NCI-H146 (cell line): ENCODE measurements around the gene SCCPDH.

Source experiments
- DNase-seq: peaks from one replicate; lab custom pipeline; 2025; lab: John Stamatoyannopoulos, UW

The SCCPDH gene

DNA sequence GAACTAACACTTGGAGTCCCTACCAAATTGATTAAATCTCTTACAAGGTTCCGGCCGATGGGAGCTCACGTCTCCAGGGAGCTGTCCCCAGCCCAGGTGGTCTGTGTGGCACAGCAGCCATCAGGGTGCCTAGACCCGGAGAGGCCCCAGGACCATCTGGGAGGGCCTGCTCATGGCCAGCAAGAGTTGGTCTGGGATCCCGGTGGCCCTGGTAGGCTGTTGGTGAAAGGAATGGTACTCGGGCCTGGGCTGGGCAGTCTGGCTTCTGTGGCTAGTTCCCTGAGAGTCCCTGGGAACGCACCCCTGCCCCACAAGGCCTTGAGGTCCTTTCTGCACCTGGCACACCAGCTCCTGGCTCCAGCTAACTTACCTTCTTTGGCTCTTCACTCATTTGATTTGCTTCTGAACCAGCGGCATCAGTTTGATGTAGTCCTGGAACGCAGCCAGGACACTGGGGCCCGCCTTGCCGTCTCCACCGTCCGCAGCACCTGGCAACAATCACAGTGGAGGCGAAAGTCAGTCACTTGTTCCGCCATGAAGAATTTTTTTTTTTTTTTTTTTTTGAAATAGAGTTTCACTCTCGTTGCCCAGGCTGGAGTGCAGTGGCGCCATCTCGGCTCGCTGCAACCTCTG, 62.5 kb downstream of the SCCPDH start:
- peak; percentile 48 for DNase-seq

- DNase-seq = no peak
Measured at GRCh38 chr1:246787781-246788513, 63.7 kb downstream of the SCCPDH start.

GRCh38 chr1:246788895-246789338, 64.7 kb downstream of the SCCPDH start:
- DNase-seq = no peak

DNA sequence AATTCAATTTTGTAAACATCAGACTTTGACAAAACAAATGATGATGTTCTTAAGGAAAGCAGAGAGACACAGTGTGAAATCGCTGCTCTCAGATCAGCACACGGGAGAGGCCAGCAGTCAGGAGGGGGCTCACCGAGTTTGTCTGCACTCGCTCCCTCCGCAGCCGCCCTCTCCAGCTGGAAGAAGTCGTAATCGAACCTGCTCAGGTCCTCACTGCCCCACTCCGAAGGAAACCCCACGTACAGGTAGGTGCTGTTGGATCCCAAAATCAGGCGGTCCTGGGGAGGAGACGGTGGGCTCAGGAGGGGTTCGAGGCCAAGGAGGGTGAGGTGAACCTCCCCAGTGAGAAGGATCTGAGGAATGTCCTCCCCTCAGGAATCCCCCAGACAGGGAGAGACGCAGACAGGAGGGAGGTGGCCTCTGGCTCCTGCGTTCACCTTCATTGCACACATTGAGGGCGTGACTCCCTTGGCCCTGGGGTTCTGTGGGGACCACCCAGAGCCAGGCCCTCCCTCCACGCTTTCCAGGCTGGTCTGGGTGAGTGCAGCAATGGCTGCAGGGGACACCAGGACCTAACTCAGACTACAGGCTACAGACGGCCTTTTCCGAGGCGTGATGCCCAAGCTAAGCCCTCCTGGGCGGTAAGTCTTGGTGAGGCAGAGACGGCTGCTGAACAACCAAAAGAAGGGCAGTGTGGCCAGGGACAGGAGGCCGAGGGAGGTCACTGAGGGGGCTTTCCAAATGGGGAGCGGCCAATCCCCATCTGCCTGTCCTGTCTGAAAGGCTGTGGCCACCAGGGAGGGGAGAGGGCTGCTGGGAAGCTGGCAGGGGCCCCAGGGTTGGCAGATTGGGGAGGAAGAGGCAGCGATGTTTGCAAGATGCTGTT, 65.5 kb downstream of the SCCPDH start:
- no peak for DNase-seq

DNA sequence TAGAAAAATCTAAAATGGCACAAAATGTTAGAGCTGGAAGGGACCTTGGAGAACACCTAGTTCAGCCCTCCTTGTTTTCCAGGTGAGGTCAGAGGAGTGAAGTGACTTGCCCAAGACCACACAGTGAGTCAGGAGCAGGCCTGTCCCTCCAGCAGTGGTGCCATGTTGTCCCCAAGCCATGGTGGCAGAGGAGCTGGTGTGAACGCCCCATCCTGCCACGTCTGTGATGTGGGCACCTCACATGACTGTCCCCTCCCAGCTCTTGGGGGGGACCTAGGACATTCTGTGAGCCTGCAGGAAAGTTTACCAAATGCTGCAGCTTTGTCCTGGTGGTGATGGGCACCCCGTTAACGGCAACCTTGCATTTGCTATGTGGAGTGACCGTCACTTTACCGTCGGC, 66.2 kb downstream of the SCCPDH start:
- no peak for DNase-seq

DNA sequence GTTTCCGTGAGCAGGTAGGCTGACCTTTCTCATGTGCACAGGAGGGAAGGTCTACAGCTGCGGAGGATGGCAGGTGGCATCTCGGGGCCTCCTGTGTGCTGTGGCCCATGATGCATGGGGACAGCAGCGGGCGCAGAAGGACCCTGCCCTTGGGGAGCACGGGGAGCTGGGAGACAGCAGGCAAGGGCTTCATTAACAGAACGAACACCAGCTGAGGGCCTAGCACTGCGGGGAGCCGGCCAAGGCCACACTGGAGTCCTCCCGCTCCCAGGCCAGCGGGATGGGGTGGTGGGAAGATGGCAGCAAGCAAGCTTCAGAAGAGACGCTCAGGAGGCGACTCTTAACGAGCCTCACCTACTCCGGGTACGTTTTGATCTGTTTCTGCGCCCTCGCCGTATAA, 66.6 kb downstream of the SCCPDH start:
- DNase-seq = no peak

DNA sequence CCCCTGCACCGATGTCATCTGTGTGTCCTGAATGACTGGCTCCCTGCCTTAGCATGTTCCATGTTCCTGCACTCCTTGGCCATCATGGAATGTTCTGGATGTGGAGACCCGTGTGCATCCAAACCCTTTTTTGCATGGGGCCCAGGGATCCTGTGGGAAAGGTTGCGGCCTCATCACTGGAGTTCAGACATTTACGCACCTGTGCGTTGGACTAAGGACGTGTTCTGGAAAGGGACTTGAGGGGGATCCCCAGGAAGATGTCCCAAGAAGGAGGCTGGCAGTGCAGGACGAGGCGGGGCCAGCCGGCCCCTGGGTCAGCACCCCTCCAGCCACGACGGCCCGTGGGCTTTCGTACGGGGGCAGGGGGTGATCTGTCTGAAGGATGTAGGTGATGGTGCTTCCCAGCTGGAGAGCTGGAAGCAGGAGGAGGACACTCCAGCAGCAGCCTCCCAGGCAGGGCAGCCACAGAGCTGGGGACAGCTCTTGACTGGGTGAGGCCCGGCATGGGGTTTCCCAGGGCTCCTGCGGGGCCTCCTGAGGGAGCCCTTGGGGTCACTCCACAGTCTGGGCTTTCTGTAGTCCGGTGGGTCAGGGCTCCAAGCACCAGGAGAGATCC, 67.2 kb downstream of the SCCPDH start:
- DNase-seq = no peak

- no peak for DNase-seq
Measured at GRCh38 chr1:246792603-246793002, 68.4 kb downstream of the SCCPDH start.

DNA sequence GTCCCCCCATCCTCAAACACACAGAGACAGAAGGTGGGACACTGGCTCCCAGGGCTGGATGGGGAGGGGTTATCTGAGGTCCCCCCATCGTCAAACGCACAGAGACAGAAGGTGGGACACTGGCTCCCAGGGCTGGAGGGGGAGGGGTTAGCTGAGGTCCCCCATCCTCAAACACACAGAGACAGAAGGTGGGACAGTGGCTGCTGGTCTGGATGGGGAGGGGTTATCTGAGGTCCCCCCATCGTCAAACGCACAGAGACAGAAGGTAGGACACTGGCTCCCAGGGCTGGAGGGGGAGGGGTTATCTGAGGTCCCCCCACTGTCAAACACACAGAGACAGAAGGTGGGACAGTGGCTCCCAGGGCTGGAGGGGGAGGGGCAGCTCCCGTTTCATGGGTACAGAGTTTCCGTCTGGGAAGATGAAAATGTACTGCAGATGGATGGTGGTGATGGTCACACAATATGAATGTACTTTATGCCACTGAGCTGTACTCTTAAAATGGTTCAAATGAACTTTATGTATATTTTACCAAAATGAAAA, 69.2 kb downstream of the SCCPDH start:
- no peak for DNase-seq

DNA sequence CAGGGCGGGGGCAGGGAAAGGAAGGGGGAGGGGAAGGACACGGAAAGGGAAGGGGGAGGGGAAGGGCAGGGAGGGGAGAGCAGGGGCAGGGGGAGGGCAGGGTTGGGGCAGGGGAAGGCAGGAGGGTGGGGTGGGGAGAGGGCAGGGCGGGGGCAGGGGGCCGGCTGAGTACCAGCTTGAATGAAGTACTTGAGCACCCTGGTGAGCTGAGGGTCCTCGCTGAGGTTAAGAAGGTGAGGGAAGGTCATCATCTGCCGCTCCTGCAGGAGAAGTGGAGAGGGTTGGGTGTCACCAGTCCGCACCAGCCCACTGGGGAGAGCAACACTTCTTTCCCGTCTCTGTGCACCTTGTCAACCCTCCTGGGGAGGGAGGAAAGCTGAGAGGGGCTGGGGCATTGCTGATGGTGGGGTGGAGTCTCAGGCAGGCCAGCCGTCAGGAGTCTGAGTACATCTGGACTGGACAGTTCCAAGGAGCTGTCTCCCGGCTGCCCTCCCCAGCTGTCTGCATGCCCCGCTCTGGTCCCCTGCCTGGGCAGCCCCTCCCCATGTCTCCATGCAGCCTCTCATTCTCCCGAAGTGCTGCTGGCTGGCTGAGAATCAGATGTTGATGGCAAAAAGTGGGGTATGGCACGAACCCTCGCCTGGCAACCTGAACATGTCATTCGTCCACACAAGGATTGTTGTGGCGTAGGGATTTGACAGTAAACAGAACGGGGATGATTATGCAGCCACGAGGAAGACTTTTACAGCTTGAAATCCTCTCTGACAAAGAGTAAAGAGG, 70.0 kb downstream of the SCCPDH start:
- no peak for DNase-seq

DNA sequence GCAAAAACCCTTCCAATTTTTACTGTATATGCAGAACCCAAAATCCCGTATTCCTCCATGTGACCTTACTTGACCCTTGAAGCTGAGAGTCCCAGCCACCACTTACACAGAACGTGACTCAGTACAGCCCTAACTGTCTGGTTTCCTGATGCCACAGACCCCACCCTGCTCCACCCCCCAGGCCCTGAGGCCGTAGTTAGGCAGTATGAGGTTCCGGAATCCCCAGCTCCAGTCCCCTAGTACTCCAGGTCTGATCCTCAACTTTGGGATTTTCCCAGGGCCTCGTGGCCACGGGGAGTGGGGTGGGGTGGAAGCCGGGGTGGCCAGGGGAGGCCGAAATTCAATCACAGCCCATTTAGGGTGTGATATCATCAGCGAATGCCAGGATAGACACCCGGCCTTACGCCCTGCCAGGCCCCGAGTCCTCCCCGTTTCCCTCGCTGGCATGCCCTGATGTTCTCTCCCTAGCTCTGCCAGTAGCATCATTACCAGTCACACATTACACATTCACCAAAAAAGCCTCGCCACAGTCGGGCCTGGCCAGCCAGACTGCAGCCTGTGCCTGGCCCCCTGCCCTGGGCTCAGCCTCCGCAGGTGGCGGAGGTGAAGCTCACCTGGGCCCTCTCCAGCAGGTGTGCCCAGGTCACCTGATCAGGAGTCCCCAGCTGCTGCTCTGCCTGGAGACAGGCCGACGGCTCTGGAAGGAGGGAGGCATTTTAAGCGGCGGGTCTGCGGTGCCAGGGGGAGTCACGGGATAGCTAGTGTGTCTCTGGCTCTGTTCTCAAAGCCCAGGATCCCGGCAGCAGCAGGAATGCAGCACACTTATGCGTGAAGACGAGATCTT, 70.8 kb downstream of the SCCPDH start:
- DNase-seq = peak; percentile 52

- no peak for DNase-seq
Measured at GRCh38 chr1:246795906-246796694, 71.9 kb downstream of the SCCPDH start.

- DNase-seq = no peak
Measured at GRCh38 chr1:246797157-246797556, 72.9 kb downstream of the SCCPDH start.

GRCh38 chr1:246797597-246797996, 73.4 kb downstream of the SCCPDH start:
- DNase-seq = no peak

- DNase-seq = no peak
Measured at GRCh38 chr1:246798107-246798506, 73.9 kb downstream of the SCCPDH start.

DNA sequence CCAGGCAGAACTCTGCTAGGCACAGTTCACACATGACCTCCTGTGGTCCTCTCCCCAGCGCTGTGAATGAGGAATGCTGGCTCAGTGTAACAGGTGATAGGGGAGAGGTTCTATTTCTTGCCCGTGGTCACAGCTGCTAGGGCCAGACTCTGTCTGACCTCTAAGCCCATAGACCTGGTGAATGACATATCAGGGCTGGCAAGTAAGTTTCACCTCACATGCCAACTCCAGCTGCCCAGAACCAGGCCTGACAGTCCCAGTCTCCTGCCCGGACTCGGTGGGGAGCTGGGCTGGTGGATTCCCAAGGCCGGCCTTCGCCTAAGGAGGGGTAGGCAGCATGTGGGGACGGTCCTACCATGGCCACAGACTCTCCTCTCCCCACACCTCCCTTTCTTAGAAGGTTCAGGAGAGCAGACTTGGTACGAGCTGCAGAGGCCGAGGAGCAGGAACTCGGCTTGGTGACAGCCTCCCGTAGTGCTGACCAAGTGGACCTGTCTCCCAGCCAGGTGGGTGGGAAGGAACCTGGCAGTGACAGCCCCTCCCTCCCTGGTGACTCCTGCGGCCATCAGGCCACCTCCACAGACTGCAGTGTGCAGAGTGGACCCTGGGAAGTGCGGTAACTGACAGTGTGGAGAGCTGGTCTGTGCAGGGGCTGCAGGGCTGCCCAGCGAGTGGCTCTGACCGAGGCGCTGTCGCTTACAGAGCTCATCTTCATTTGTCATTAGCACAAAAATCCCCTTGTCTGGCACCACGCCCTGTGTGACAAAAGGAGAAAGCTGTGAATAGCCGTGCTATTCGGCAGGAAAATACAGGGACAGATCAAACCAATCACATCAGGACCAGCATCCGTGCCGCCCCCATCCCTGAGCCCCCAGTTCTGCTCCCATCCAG, 74.6 kb downstream of the SCCPDH start:
- DNase-seq = no peak

- no peak for DNase-seq
Measured at GRCh38 chr1:246800356-246800755, 76.1 kb downstream of the SCCPDH start.

- DNase-seq = no peak
Measured at GRCh38 chr1:246800756-246801155, 76.5 kb downstream of the SCCPDH start.
